Natural killer cell treated with Interleukin-12 subunit alpha and Interleukin-12 subunit beta and Interleukin-15 and Interleukin-18, amount 100 ng/mL, for 72 hours (primary cell): Measurements from ENCODE around the gene CEACAM1. TPM values are rescaled to one million over a fixed set of nuclear protein-coding genes. Genes with fewer than 3 reads are reported as not detected.
A peak's percentile ranks its signal among the peaks of the same experiment; 100 is the strongest.
"Not testable (repeated sequence)": the region's sequence is repeated elsewhere in the genome, so short reads cannot be mapped to it uniquely, and the experiment has no call there.

Experiments
- ATAC-seq, 2 donors: fragments of 150-1000 bp; cut with Tn5 transposase in 1 of 2; sonication (Bioruptor Pico), chemical (Tn5 transposase) in 1 of 2; 2 replicates each; pipeline ENCODE4 v1.10.0; 2021
- DNase-seq: peaks from one replicate; pipeline ENCODE4 v3.0.0; 2022; ENCODE audit warnings: low spot score
- H3K27ac Mint-ChIP-seq, 2 donors: 1 replicate in 1 of 2; 2 replicates in 1 of 2; pipeline ENCODE4 v1.8.0; 2022; ENCODE audit warnings: mixed read lengths in 2 of 2, mild to moderate bottlenecking in 1 of 2, moderate library complexity in 1 of 2
- H3K27me3 Mint-ChIP-seq, 2 donors: 1 replicate in 1 of 2; 2 replicates in 1 of 2; pipeline ENCODE4 v1.8.0; 2022; ENCODE audit warnings: mixed read lengths in 2 of 2
- H3K36me3 Mint-ChIP-seq: one replicate; pipeline ENCODE4 v1.8.0; 2022; ENCODE audit warnings: mixed read lengths
- H3K4me1 Mint-ChIP-seq, 2 donors: 1 replicate in 1 of 2; 2 replicates in 1 of 2; pipeline ENCODE4 v1.8.0; 2022; ENCODE audit warnings: low read depth in 2 of 2, mixed read lengths in 2 of 2, mild to moderate bottlenecking in 1 of 2
- H3K4me3 Mint-ChIP-seq: one replicate; pipeline ENCODE4 v1.8.0; 2022; ENCODE audit warnings: mixed read lengths
- H3K9me3 Mint-ChIP-seq: 2 replicates; pipeline ENCODE4 v1.8.0; 2022; ENCODE audit warnings: mixed read lengths
- total RNA-seq, 2 donors: library from RNA; stranded (reverse); gene quantifications; one replicate each; pipeline ENCODE4 v1.2.3, GENCODE V29; 2022

CEACAM1 gene
- total RNA-seq, 2 donors from 2014 or later, result 2.8 to 6.4 TPM

GRCh38 chr19:42469311-42470235, 58.7 kb downstream of the CEACAM1 start:
- H3K9me3 Mint-ChIP-seq, result no peaks in the 10 kb centered on the region
- H3K27ac Mint-ChIP-seq, result peak overlapping the region in 1 of 2 donors; percentile 41
- H3K4me3 Mint-ChIP-seq, result no peak overlapping the region
- DNase-seq (peak; percentile 59), ATAC-seq (peak; percentile 82 to 86)
- peaks cover 0 to 7% of the 10 kb centered on the region in 2 donors for H3K27me3 Mint-ChIP-seq
- peaks cover 16 to 22% of the 10 kb centered on the region in 2 donors for H3K4me1 Mint-ChIP-seq
- no peaks in the 10 kb centered on the region for H3K36me3 Mint-ChIP-seq

DNA sequence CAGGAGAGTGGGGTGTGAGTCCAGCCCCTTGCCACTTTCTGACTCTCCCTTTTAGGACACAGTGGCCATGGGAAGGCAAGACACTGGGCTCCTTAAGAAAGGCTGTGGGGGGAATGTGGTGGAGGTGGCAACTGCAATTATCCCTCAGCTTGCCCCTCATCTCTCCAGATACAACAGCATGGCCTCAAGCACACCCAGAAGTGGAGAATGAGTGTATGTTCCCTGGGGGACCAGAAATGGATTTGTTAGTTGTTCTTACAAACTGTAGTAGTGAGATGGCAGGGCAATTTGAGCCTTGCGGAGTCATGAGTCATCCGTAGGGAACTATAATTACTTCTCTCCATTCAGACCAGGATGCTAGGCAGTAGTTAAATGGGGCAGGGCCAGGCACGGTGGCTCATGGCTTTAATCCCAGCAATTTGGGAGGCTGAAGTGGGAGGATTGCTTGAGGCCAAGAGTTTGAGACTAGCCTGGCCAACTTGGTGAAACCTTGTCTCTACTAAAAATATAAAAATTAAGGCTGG, 59.9 kb downstream of the CEACAM1 start:
- H3K4me1 Mint-ChIP-seq, result peaks cover 16 to 22% of the 10 kb centered on the region in 2 donors
- DNase-seq (peak; percentile 0), ATAC-seq (no peak)
- H3K9me3 Mint-ChIP-seq, result no peaks in the 10 kb centered on the region
- H3K4me3 Mint-ChIP-seq, result no peak overlapping the region
- peaks cover 0 to 5% of the 10 kb centered on the region in 2 donors for H3K27me3 Mint-ChIP-seq
- H3K27ac Mint-ChIP-seq, result no peak overlapping the region
- H3K36me3 Mint-ChIP-seq, result no peaks in the 10 kb centered on the region

GRCh38 chr19:42467183-42467760, 61.0 kb downstream of the CEACAM1 start:
- Mint-ChIP-seq H3K4me3 (peak overlapping the region; percentile 28), H3K4me1 (peaks cover 16 to 22% of the 10 kb centered on the region in 2 donors), H3K9me3 (no peaks in the 10 kb centered on the region), H3K36me3 (no peaks in the 10 kb centered on the region), H3K27ac (peak overlapping the region; percentile 12 to 21), H3K27me3 (no peaks in the 10 kb centered on the region)
- no peak for ATAC-seq
- DNase-seq, result peak; percentile 45

GRCh38 chr19:42466521-42467182, 61.6 kb downstream of the CEACAM1 start:
- Mint-ChIP-seq H3K9me3 (no peaks in the 10 kb centered on the region), H3K27ac (peak overlapping the region; percentile 12 to 21), H3K36me3 (no peaks in the 10 kb centered on the region), H3K27me3 (no peaks in the 10 kb centered on the region), H3K4me3 (peak overlapping the region; percentile 28), H3K4me1 (peaks cover 16 to 22% of the 10 kb centered on the region in 2 donors)
- DNase-seq (peak; percentile 20), ATAC-seq (no peak)

DNA sequence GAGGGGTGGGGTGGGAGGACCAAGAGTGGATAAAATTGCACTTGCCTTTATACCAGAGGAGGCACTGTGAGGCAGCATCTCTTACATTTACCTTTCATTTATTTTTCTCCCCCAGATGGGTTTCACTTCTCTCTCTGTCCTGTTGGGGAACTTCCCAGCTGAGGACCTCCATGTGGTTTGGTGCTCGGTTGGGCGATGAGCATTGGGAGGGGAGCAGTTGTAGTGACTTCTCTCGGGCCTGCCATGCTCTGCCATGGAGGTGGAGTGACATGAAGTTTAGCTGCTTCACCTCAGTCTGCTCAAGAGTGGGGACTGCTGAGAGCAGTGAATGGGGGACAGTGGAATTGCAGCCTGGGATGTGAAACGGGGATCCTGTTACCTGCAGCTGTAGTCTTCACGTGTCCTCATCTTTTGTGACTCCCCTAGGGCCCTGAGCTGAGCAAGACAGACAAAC, 62.4 kb downstream of the CEACAM1 start:
- Mint-ChIP-seq H3K36me3 (no peaks in the 10 kb centered on the region), H3K9me3 (no peaks in the 10 kb centered on the region), H3K4me1 (peaks cover 16 to 22% of the 10 kb centered on the region in 2 donors), H3K4me3 (no peak overlapping the region), H3K27me3 (no peaks in the 10 kb centered on the region), H3K27ac (no peak overlapping the region)
- ATAC-seq (no peak), DNase-seq (peak; percentile 25)

GRCh38 chr19:42461700-42462324, 66.5 kb downstream of the CEACAM1 start:
- ATAC-seq (no peak), DNase-seq (peak; percentile 8)
- no peaks in the 10 kb centered on the region for H3K27me3 Mint-ChIP-seq
- no peak overlapping the region for H3K4me3 Mint-ChIP-seq
- H3K9me3 Mint-ChIP-seq, result no peaks in the 10 kb centered on the region
- H3K36me3 Mint-ChIP-seq, result no peaks in the 10 kb centered on the region
- H3K27ac Mint-ChIP-seq, result no peak overlapping the region
- peaks cover 4 to 6% of the 10 kb centered on the region in 2 donors for H3K4me1 Mint-ChIP-seq

- not testable (repeated sequence) for H3K9me3 Mint-ChIP-seq, ATAC-seq, H3K27me3 Mint-ChIP-seq, DNase-seq, H3K4me1 Mint-ChIP-seq, H3K27ac Mint-ChIP-seq, H3K4me3 Mint-ChIP-seq, H3K36me3 Mint-ChIP-seq
These were observed 67.0 kb downstream of the CEACAM1 start for GRCh38 chr19:42461231-42461630.

DNA sequence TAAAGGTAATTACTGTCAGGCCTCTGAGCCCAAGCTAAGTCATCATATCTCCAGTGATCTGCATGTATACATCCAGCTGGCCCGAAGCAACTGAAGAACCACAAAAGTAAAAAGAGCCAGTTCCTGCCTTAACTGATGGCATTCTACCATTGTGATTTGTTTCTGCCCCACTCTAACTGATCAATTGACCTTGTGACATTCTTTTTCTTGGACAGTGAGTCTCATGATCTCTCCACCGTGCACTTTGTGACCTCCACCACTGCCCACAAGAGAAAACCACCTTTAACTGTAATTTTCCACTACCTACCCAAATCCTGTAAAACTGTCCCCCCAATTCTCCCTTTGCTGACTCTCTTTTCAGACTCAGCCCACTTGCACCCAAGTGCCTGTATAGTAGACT, 68.4 kb downstream of the CEACAM1 start:
- H3K4me1 Mint-ChIP-seq, result no peaks in the 10 kb centered on the region
- ATAC-seq, result no peak
- no peak overlapping the region for H3K4me3 Mint-ChIP-seq
- no peaks in the 10 kb centered on the region for H3K27me3 Mint-ChIP-seq
- no peaks in the 10 kb centered on the region for H3K36me3 Mint-ChIP-seq
- H3K27ac Mint-ChIP-seq, result no peak overlapping the region
- H3K9me3 Mint-ChIP-seq, result no peaks in the 10 kb centered on the region
- no peak for DNase-seq

Other genes with a start within 250 kb of the CEACAM1 start
- 1 to 10 TPM in 1 of 2 donors, under 1 TPM in 1; 0.64 to 1.0 TPM for gene PRR19, start 226.3 kb downstream of the CEACAM1 start, total RNA-seq
- 10 to 100 TPM; 16.9 to 40.2 TPM for gene PAFAH1B3, start 225.9 kb downstream of the CEACAM1 start, total RNA-seq
- gene TMEM145, start 215.2 kb downstream of the CEACAM1 start, total RNA-seq, result 1 to 10 TPM; 1.4 to 1.6 TPM
- 10 to 100 TPM; 12.1 to 20.1 TPM for gene MEGF8, start 202.8 kb downstream of the CEACAM1 start, total RNA-seq
- not detected for gene CNFN, start 138.2 kb downstream of the CEACAM1 start, total RNA-seq
- 10 to 100 TPM; 25.1 to 31.5 TPM for gene LIPE, start 101.1 kb downstream of the CEACAM1 start, total RNA-seq
- not detected for gene CXCL17, start 85.5 kb downstream of the CEACAM1 start, total RNA-seq
- not detected for gene CEACAM8, start 66.4 kb upstream of the CEACAM1 start, total RNA-seq
- not detected for gene PSG3, start 212.0 kb upstream of the CEACAM1 start, total RNA-seq
- not detected for gene PSG8, start 237.2 kb upstream of the CEACAM1 start, total RNA-seq